NCI-H2227 (cell line): Measurements from ENCODE around the gene NEGR1.
"Not testable (repeated sequence)": the region's sequence is repeated elsewhere in the genome, so short reads cannot be mapped to it uniquely, and the experiment has no call there.

Experiments
- DNase-seq: peaks from one replicate; lab custom pipeline; 2025; ENCODE audit not compliant: unreplicated experiment; lab: John Stamatoyannopoulos, UW

The NEGR1 gene

GRCh38 chr1:72282271-72283021, at the start of gene NEGR1:
Gene NEGR1 (minus strand): TSS chr1:72282539.
- DNase-seq = peak; percentile 90

- no peak for DNase-seq
Measured at GRCh38 chr1:72326494-72326893, 44.2 kb upstream of the NEGR1 start.

GRCh38 chr1:72324451-72324850, 42.1 kb upstream of the NEGR1 start:
- DNase-seq = no peak

- DNase-seq = no peak
Measured at GRCh38 chr1:72322910-72323309, 40.6 kb upstream of the NEGR1 start.

GRCh38 chr1:72296501-72296900, 14.2 kb upstream of the NEGR1 start:
- DNase-seq = no peak

- DNase-seq = no peak
Measured at GRCh38 chr1:72288886-72289285, 6.5 kb upstream of the NEGR1 start.

GRCh38 chr1:72286401-72286800, 4.1 kb upstream of the NEGR1 start:
- DNase-seq = no peak

GRCh38 chr1:72285074-72285425, 2.7 kb upstream of the NEGR1 start:
- no peak for DNase-seq

- DNase-seq = peak; percentile 14
Measured at GRCh38 chr1:72284348-72285073, 2.2 kb upstream of the NEGR1 start.

GRCh38 chr1:72284084-72284347, 1.7 kb upstream of the NEGR1 start:
- DNase-seq = no peak

- DNase-seq = peak; percentile 73
Measured at GRCh38 chr1:72283307-72284083, 1.2 kb upstream of the NEGR1 start.

- no peak for DNase-seq
Measured at GRCh38 chr1:72283022-72283306, 625 bp upstream of the NEGR1 start.

- DNase-seq = no peak
Measured at GRCh38 chr1:72281637-72282270, 585 bp downstream of the NEGR1 start.

GRCh38 chr1:72281144-72281543, 1.2 kb downstream of the NEGR1 start:
- DNase-seq = no peak

- DNase-seq = no peak
Measured at GRCh38 chr1:72280711-72281110, 1.6 kb downstream of the NEGR1 start.

- no peak for DNase-seq
Measured at GRCh38 chr1:72280131-72280530, 2.2 kb downstream of the NEGR1 start.

GRCh38 chr1:72278461-72278860, 3.9 kb downstream of the NEGR1 start:
- DNase-seq = no peak

- no peak for DNase-seq
Measured at GRCh38 chr1:72271555-72272085, 10.7 kb downstream of the NEGR1 start.

- no peak for DNase-seq
Measured at GRCh38 chr1:72262735-72263134, 19.6 kb downstream of the NEGR1 start.

GRCh38 chr1:72253132-72253531, 29.2 kb downstream of the NEGR1 start:
- no peak for DNase-seq

- DNase-seq = no peak
Measured at GRCh38 chr1:72241397-72241796, 40.9 kb downstream of the NEGR1 start.

- not testable (repeated sequence) for DNase-seq
Measured at GRCh38 chr1:72235931-72236330, 46.4 kb downstream of the NEGR1 start.
